GM19043 (cell line): ENCODE results near the gene MGAT4D.
"Not testable (repeated sequence)": the region's sequence is repeated elsewhere in the genome, so short reads cannot be mapped to it uniquely, and the experiment has no call there.

Source experiments
- ATAC-seq: cut with Tn5 transposase; IDR thresholded peaks from one replicate; pipeline ENCODE4 v1.9.1; 2021; ENCODE audit warnings: low read depth; ENCODE audit not compliant: unreplicated experiment

Gene MGAT4D

DNA sequence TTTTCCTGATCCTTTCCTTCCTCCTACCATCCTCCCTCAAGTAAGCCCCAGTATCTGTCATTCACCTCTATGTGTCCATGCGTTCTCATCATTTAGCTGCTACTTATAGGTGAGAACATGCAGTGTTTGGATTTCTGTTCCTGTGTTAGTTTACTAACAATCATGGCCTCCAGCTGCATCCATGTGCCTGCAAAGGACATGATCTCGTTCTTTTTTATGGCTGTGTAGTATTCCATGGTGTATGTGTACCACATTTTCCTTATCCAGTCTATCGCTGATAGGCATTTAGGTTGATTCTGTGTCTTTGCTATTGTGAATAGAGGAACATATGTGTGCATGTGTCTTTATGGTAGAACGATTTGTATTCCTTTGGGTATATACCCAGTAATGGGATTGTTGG is 53.7 kb downstream of the MGAT4D start:
- not testable (repeated sequence) for ATAC-seq

DNA sequence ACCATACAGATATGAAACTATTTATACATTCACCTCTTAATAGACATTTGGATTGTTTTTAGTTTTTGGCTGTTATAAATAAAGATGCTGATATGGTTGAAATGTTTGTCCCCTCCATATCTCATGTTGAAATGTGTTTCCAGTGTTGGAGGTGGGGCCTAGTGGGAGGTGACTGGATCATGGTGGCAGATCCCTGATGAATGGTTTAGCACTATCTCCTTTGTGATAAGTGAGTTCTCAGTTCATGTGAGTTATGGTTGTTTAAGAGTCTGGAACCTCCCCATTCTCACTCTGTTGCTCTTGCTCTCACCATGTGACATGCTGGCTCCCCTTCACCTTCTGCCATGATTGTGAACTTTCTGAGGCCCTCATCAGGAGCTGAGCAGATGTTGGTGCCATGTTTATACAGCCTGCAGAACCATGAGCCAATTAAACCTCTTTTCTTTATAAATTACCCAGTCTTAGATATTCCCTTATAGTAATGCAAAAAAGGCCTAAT is 58.4 kb downstream of the MGAT4D start:
- ATAC-seq: no peak

DNA sequence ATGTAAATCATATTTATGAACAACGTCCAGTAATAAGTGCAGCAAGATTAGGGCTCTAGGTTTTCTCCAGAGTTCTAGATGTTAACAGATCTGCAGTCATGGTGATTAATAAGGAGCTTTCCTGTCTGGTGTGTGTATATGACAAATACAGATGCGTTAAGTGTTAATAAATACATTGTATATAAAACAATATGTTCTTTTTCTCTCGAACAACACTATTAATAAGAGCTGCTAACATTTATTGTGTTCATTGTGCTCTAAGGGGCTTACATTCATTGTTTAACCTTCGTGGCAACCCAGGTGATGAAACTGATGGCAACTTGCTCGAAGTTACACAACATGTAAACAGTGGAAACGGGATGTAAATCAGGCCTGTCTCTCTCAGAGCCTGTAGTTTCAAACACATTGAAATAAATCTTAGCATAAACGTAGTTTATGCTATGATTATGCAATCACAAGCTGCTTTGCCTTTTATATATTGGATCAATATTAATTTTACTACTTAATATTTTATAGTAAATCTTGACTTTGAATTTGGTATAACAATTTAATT is 70.1 kb downstream of the MGAT4D start:
- ATAC-seq: no peak

DNA sequence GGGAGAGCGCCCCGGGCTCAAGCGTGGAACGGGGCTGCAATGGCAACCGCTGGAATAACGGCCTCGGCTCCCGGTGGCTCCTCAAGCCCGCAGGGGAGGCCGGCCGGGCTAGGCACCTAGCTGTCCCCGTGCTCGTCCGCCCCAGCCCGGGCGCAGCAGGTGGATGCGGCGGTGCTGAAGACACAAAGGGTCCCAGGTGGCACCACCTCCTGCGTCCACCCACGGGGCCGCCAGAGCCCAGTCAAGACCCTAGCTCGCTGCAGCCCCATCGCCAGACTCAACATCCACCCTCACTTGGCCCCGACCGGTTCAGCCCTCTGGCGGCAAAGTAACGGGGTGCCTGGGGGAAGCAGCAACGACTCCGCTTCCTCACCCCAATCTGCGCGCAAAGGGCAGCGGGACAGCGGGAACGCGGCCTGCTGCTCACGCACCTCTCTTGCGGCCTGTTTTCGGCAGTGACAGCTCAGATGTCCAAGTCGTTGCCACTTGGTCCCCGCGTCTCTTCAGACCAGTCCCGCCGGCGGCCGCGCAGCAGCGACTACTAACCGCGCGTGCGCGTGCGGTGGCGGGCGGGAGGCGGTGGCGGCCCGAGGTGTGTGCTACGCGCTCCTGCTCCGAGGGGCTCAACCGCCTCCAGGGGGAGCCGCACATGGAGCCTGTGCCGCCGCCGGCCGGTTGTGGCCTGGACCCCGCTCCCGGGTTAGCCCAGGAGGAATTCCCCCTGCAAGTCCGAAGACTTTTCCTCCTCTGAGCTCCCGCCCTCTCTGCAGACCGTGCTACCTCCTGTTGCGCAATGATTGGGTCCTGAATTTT is 70.8 kb downstream of the MGAT4D start, which contains the start of gene CLGN:
Gene CLGN, minus strand, starts transcription at position 543 of the 813 bp plus-strand sequence. CDS start 14,570 bp downstream, outside the sequence.
- ATAC-seq: peak; percentile 71

DNA sequence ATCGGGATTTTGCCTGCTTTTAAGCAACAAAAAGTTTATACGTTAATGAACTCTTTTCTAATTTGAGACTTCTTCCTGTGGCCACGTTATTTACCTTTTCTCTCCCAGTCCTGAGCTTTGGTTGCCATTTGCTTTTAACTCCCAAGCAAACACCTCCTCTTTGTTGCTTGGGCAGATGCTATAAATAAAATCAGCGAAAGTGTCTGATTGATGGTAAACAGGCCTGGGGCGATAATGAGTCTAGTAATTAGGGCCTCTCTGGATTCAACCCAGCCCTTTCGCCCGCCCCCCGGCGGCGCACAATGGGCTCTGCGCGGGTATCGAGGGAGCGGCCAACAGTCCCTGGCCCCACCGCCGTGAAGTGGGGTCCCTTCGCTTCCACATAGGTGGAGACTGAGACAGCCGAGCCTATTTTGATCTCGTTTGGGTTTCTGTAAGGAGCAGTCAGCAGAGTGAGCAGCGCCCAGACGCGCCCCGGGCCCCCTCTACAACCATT is 71.4 kb downstream of the MGAT4D start:
- peak; percentile 11 for ATAC-seq

DNA sequence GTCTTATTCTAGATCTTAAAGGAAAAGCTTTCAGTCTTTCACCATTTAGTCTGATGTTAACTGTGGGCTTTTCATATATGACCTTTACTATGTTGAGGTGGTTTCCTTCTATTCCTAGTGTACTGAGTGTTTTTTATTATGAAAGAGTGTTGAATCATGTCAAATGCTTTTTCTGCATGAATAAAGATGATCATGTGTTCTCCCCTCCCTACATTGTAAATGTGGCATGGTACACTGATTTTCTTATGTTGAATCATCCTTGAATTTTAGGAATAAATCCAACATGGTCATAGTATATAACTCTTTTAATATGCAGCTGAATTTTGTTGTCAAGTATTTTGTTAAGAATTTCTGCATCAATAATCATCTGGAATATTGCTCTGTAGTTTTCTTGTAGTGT is 75.0 kb downstream of the MGAT4D start:
- no peak for ATAC-seq

DNA sequence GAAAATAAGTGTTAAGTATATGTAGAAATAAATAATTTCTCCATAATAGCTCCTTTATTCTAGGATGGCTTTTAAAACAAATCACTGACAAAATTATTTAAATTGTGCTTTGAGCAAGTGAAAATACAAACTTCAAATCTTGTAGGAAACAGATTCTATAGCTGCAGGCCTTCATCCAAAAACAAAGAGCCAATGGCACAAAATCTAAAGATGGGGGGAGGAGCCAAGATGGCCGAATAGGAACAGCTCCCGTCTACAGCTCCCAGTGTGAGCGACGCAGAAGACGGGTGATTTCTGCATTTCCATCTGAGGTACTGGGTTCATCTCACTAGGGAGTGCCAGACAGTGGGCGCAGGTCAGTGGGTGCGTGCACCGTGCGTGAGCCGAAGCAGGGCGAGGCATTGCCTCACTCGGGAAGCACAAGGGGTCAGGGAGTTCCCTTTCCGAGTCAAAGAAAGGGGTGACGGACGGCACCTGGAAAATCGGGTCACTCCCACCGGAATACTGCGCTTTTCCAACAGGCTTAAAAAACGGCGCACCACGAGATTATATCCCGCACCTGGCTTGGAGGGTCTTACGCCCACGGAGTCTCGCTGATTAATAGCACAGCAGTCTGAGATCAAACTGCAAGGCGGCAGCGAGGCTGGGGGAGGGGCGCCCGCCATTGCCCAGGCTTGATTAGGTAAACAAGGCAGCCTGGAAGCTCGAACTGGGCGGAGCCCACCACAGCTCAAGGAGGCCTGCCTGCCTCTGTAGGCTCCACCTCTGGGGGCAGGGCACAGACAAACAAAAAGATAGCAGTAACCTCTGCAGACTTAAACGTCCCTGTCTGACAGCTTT is 84.7 kb downstream of the MGAT4D start:
- ATAC-seq: not testable (repeated sequence)

DNA sequence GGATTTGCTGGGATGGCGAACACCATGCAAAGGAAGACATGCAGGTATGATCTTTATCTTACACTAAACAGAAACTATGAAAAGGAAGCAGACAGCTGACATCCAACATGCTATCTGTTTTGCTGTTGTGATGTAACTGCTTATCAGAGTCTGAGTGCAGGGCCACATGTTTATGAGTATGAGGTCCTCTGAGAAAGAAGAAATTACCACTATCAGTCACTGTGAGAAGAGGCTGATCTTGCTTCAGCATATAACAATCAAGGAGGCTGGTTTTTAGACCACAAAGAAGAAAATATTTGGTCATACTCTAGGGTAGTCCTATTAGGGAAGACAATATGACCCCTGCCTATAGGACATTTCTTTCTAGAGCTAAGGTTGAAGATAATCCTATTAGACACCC is 89.1 kb downstream of the MGAT4D start:
- no peak for ATAC-seq

DNA sequence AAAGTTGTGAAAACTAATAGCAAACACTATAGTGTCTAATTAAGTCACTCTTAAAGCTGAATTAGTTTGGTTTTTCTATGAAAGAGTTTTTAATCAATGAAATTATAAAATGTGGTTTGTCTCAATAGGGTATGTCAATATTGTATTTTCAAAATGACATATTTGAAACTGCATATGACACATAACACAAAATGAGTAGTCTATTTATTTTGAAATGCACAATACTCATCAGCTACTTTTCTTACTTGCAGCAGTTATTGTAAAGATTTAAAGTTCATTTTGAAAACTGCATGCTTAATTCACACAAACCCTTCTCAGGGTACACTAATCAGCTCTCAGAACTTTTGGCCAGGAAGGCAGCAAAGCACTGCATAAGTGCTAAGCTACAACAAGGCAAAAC is 91.8 kb downstream of the MGAT4D start:
- ATAC-seq: no peak

DNA sequence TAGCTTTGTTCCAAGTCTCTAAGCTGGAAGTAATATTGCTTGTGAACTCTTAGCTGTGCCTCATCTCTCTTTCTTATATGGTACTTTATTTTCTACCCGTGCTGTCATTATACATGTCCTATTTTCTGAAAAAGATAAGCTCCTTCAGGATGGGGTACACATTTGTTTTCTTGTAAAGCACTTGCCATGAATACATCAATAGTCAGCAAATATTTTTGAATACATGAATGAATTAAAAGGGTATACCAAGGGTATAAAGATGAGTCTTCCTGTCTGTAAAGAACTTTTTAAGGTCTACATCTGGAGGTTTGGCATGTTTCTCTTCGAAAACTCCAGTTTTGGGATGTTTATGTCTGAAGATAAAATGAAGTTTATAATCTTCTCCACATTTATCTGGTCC is 98.0 kb downstream of the MGAT4D start:
- no peak for ATAC-seq

DNA sequence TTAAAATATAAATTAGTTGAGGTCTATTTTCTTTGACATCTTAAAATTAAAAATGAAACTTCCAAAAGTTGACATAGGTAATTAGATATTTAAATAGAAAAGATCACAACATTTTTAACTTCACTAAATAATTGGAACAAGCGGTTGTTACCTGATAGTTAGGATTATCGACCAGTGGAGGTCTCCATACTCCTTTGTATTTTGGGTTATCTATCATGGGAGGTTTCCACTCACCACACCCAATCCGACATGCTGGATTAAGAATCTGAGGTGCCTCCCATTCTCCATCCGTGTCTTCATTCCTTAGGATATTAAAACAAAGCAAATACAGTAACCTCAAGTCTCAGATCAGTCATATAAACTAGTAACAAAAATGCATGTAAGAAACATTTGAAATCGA is 102.4 kb downstream of the MGAT4D start:
- ATAC-seq: no peak
